Pancreas (tissue), 10 donors: ENCODE measurements around the gene LCN15. TPM values are rescaled to one million over a fixed set of nuclear protein-coding genes. Genes with fewer than 3 reads are reported as not detected.
"Not testable (repeated sequence)": the region's sequence is repeated elsewhere in the genome, so short reads cannot be mapped to it uniquely, and the experiment has no call there.

Source experiments
- ATAC-seq, 4 donors: fragments of 200-7000 bp; cut with Tn5 transposase; one replicate each; pipeline versions ENCODE4 v1.8.0 to v1.9.1; 2020; ENCODE audit warnings: mild to moderate bottlenecking in 4 of 4, moderate library complexity in 4 of 4
- DNase-seq, 6 donors: peaks; one replicate each; pipeline ENCODE4 v3.0.0-alpha.2; 2020
- FAIRE-seq: peaks from 2 replicates; lab custom pipeline; 2012; peaks lifted over from hg19 to GRCh38; lab: Jason Lieb, UNC
- H3K27ac ChIP-seq, 4 donors: fragments of 200-600 bp; sonication (generic); 1 replicate in 3 of 4; 2 replicates in 1 of 4; pipeline versions ENCODE4 v1.5.0 to v1.8.0; 2020
- H3K27me3 ChIP-seq, 4 donors: fragments of 200-600 bp; one replicate each; pipeline ENCODE4 v1.8.0; 2021
- H3K36me3 ChIP-seq, 3 donors: fragments of 200-600 bp; sonication (generic) in 1 of 3; one replicate each; pipeline versions ENCODE4 v1.5.0 to v1.8.0; 2020 to 2021
- H3K4me1 ChIP-seq, 3 donors: fragments of 200-600 bp; one replicate each; pipeline ENCODE4 v1.8.0; 2021
- H3K4me3 ChIP-seq, 4 donors: fragments of 200-600 bp; sonication (generic) in 2 of 4; one replicate each; pipeline versions ENCODE4 v1.5.0 to v1.8.0; 2020 to 2021
- H3K9me3 ChIP-seq, 4 donors: fragments of 200-600 bp; one replicate each; pipeline ENCODE4 v1.8.0; 2021
- CTCF ChIP-seq, 4 donors: fragments of 200-600 bp; sonication (generic) in 3 of 4; IDR thresholded peaks; one replicate each; pipeline versions ENCODE4 v1.5.0 to v1.8.0; 2021; ENCODE audit warnings: antibody characterized with exemption in 4 of 4
- WGBS, 2 donors: extraction: QIAGEN DNeasy Blood & Tissue Kit; methylation state at CpG; one replicate each; pipeline ENCODE4 v1.1.7; 2013; 5-methylcytosine and 5-hydroxymethylcytosine counted together
- intact Hi-C, 3 donors: fragments of 100-400 bp; cut with DNase I; formaldehyde crosslinking; loops; one replicate each; pipeline versions ENCODE4 v1.11.1 to v1.14.2; 2022
- polyA plus RNA-seq, 2 donors: library from polyadenylated mRNA; stranded (reverse); fragments of 200-250 nt; gene quantifications; one replicate each; pipeline ENCODE4 v1.2.3, GENCODE V29; 2013
- total RNA-seq, 6 donors: library from RNA; stranded (reverse); fragmentation: NEBNext Ultra II Directional in 4 of 6; extraction: Animal tissue kit (Norgen Biotek cat#: 25700) in 4 of 6; gene quantifications; one replicate each; pipeline versions ENCODE4 v1.2.1 to v1.2.4, GENCODE V29; 2021 to 2023
- donor health status: healthy with polysubstance abuse.
- donor health status: DM: no; HTN: no; CAD: no; lungs with moderate emphysema.
- donor health status: DM: no; HTN: no; CAD: no.
- donor health status: control.
- donor health status: control.
- donor health status: Bipolar disorder and iron deficiency.
- donor health status: DM: yes; HTN: yes; CAD: no.
- donor health status: DM: no; HTN: no; CAD: no.
- donor health status: DM: no; HTN: no; CAD: no.
- donor health status: DM: yes; HTN: yes; CAD: no.

LCN15 gene
- total and polyA plus RNA-seq, 8 donors = not detected

- no peak for ATAC-seq
- 77 to 85% methylated on average over 17 of the region's 17 CpGs for WGBS, 2 donors
- no peak overlapping the region for H3K27ac ChIP-seq
- no peaks in the 10 kb centered on the region for H3K27me3 ChIP-seq
- FAIRE-seq = no peak
- no peaks in the 10 kb centered on the region for H3K36me3 ChIP-seq
- no peak for TF ChIP-seq CTCF (IDR thresholded peaks at IDR 0.05)
- peak in 3 of 6 donors; percentile 20 to 75 (median 49) for DNase-seq
- H3K4me3 ChIP-seq = no peak overlapping the region
- intact Hi-C loops = loop anchor here in 1 of 3 donors (10.0 kb wide), 1 partner anchor 229 kb away; the partner anchor contains the start of gene SEC16A
- H3K4me1 ChIP-seq = peaks cover 0 to 6% (median 3%) of the 10 kb centered on the region in 3 donors
- no peaks in the 10 kb centered on the region for H3K9me3 ChIP-seq
Measured at GRCh38 chr9:136714096-136714892, 50.0 kb downstream of the LCN15 start.

GRCh38 chr9:136713550-136713949 is 50.8 kb downstream of the LCN15 start:
- intact Hi-C loops = loop anchor here in 1 of 3 donors (10.0 kb wide), 1 partner anchor 229 kb away; the partner anchor contains the start of gene SEC16A
- no peak for TF ChIP-seq CTCF (IDR thresholded peaks at IDR 0.05)
- Histone ChIP-seq H3K27ac (no peak overlapping the region), H3K4me1 (peaks cover 0 to 6% (median 3%) of the 10 kb centered on the region in 3 donors), H3K36me3 (no peaks in the 10 kb centered on the region), H3K27me3 (no peaks in the 10 kb centered on the region), H3K9me3 (no peaks in the 10 kb centered on the region), H3K4me3 (peak overlapping the region in 2 of 4 donors; percentile 57)
- ATAC-seq = no peak
- WGBS, 2 donors = 68 to 76% methylated on average over 8 of the region's 8 CpGs
- DNase-seq = peak in 4 of 6 donors; percentile 25 to 77 (median 66)
- no peak for FAIRE-seq

- peaks cover 0 to 6% (median 3%) of the 10 kb centered on the region in 3 donors for H3K4me1 ChIP-seq
- DNase-seq (peak in 4 of 6 donors; percentile 33 to 86 (median 68)), FAIRE-seq (no peak), ATAC-seq (peak in 1 of 4 donors; percentile 4)
- TF ChIP-seq CTCF (IDR thresholded peaks at IDR 0.05) = no peak
- no peaks in the 10 kb centered on the region for H3K27me3 ChIP-seq
- no peak overlapping the region for H3K27ac ChIP-seq
- WGBS, 2 donors = 7 to 10% methylated on average over 37 to 55 of the region's 56 CpGs
- no peaks in the 10 kb centered on the region for H3K36me3 ChIP-seq
- H3K4me3 ChIP-seq = peak overlapping the region; percentile 37 to 57 (median 48)
- H3K9me3 ChIP-seq = no peaks in the 10 kb centered on the region
- intact Hi-C loops = loop anchor here in 1 of 3 donors (10.0 kb wide), 1 partner anchor 228 kb away; the partner anchor contains the start of gene SEC16A
Measured at GRCh38 chr9:136712690-136713544, 51.4 kb downstream of the LCN15 start.

GRCh38 chr9:136711751-136712689 is 52.3 kb downstream of the LCN15 start, which contains the start of gene DIPK1B:
Gene DIPK1B (plus strand): TSS chr9:136712572. CDS start chr9:136712666, 94 bp downstream.
- no peak for TF ChIP-seq CTCF (IDR thresholded peaks at IDR 0.05)
- 1 to 2% methylated on average over 66 to 119 of the region's 119 CpGs for WGBS, 2 donors
- no peak within 1 kb of the TSS for H3K27ac ChIP-seq
- FAIRE-seq (no peak), DNase-seq (peak in 4 of 6 donors; percentile 42 to 84 (median 64)), ATAC-seq (peak; percentile 26 to 54 (median 46))
- no peaks in the 10 kb centered on the region for H3K27me3 ChIP-seq
- H3K4me1 ChIP-seq = peaks cover 0 to 6% (median 3%) of the 10 kb centered on the region in 3 donors
- H3K36me3 ChIP-seq = no peaks in the 10 kb centered on the region
- intact Hi-C loops = loop anchor here in 1 of 3 donors (10.0 kb wide), 1 partner anchor 227 kb away; the partner anchor contains the start of gene SEC16A
- peak within 1 kb of the TSS; percentile 37 to 57 (median 48) for H3K4me3 ChIP-seq
- H3K9me3 ChIP-seq = no peaks in the 10 kb centered on the region

- H3K27me3 ChIP-seq, H3K36me3 ChIP-seq, H3K4me3 ChIP-seq, H3K27ac ChIP-seq, H3K4me1 ChIP-seq, H3K9me3 ChIP-seq, FAIRE-seq: not testable (repeated sequence)
- WGBS, 2 donors = 34 to 35% methylated on average over 4 of the region's 4 CpGs
- DNase-seq = peak in 1 of 6 donors; percentile 31
- ATAC-seq = peak; percentile 34 to 45 (median 38)
- intact Hi-C loops = loop anchor here in 1 of 3 donors (10.0 kb wide), 1 partner anchor 226 kb away; the partner anchor contains the start of gene SEC16A
Measured at GRCh38 chr9:136711219-136711648, 53.1 kb downstream of the LCN15 start.
